Ishikawa (cell line): ENCODE data around the gene FETUB.

Experiments used
- CEBPB ChIP-seq: IDR thresholded peaks from 2 replicates; pipeline ENCODE4 v1.6.1; 2012
- CREB1 ChIP-seq: IDR thresholded peaks from 2 replicates; pipeline ENCODE4 v1.6.1; 2012; ENCODE audit warnings: low read depth
- EGR1 ChIP-seq: IDR thresholded peaks from 2 replicates; pipeline ENCODE4 v1.6.1; 2012
- EP300 ChIP-seq: IDR thresholded peaks from 2 replicates; pipeline ENCODE4 v1.6.1; 2012; ENCODE audit warnings: borderline replicate concordance
- FOXM1 ChIP-seq: IDR thresholded peaks from 2 replicates; pipeline ENCODE4 v1.6.1; 2012; ENCODE audit warnings: low read depth, borderline replicate concordance
- NFIC ChIP-seq: IDR thresholded peaks from 2 replicates; pipeline ENCODE4 v1.6.1; 2012
- RAD21 ChIP-seq: IDR thresholded peaks from 2 replicates; pipeline ENCODE4 v1.6.1; 2012; ENCODE audit warnings: low read depth
- TAF1 ChIP-seq: IDR thresholded peaks from 2 replicates; pipeline ENCODE4 v1.6.1; 2012; ENCODE audit warnings: low read depth, mild to moderate bottlenecking
- TCF12 ChIP-seq: IDR thresholded peaks from 2 replicates; pipeline ENCODE4 v1.6.1; 2012; ENCODE audit warnings: low read depth
- TEAD4 ChIP-seq: IDR thresholded peaks from 2 replicates; pipeline ENCODE4 v1.6.1; 2012
- YY1 ChIP-seq: IDR thresholded peaks from 2 replicates; pipeline ENCODE4 v1.6.1; 2012; ENCODE audit warnings: low read depth
- ZBTB7A ChIP-seq: IDR thresholded peaks from 2 replicates; pipeline ENCODE4 v1.6.1; 2012; ENCODE audit warnings: low read depth
- TF ChIP-seq, protein P1 (sequence below): IDR thresholded peaks from 2 replicates; pipeline ENCODE4 v1.6.1; 2012
- TF ChIP-seq, protein P2 (sequence below): IDR thresholded peaks from 2 replicates; pipeline ENCODE4 v1.6.1; 2012; ENCODE audit warnings: low read depth, mild to moderate bottlenecking
- TF ChIP-seq, protein P3 (sequence below): IDR thresholded peaks from 2 replicates; pipeline ENCODE4 v1.6.1; 2012

FETUB gene

DNA sequence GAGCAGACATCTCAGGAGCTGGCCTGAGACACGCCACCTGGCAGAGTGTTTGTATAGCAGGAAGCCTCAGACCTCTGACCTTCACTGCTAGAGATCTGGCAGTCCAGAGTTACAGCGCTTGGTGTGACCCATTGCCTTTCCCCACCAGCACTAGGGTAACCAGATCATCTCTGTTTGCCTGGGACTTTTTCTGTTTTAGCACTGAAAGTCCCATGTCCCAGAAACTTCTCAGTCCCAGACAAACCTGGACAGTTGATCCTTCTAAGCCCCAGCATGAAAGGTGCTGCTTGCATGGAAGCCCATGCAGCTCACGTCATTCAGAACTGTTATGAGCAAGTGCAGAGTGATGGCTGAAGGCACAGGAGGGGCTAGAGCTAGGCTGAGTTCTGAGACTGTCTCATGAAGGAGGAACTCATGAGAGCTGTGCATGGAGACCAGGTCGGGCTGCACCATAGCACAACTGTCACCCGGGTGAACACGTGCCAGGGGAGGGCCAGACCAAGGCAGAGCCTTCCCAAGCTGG lies 45.5 kb upstream of the FETUB start:
- no peak for TF ChIP-seq RAD21
- TF ChIP-seq, protein P1, sequence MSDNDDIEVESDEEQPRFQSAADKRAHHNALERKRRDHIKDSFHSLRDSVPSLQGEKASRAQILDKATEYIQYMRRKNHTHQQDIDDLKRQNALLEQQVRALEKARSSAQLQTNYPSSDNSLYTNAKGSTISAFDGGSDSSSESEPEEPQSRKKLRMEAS, result no peak
- TF ChIP-seq, protein P2, sequence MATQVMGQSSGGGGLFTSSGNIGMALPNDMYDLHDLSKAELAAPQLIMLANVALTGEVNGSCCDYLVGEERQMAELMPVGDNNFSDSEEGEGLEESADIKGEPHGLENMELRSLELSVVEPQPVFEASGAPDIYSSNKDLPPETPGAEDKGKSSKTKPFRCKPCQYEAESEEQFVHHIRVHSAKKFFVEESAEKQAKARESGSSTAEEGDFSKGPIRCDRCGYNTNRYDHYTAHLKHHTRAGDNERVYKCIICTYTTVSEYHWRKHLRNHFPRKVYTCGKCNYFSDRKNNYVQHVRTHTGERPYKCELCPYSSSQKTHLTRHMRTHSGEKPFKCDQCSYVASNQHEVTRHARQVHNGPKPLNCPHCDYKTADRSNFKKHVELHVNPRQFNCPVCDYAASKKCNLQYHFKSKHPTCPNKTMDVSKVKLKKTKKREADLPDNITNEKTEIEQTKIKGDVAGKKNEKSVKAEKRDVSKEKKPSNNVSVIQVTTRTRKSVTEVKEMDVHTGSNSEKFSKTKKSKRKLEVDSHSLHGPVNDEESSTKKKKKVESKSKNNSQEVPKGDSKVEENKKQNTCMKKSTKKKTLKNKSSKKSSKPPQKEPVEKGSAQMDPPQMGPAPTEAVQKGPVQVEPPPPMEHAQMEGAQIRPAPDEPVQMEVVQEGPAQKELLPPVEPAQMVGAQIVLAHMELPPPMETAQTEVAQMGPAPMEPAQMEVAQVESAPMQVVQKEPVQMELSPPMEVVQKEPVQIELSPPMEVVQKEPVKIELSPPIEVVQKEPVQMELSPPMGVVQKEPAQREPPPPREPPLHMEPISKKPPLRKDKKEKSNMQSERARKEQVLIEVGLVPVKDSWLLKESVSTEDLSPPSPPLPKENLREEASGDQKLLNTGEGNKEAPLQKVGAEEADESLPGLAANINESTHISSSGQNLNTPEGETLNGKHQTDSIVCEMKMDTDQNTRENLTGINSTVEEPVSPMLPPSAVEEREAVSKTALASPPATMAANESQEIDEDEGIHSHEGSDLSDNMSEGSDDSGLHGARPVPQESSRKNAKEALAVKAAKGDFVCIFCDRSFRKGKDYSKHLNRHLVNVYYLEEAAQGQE, result no peak
- TF ChIP-seq TAF1, result no peak
- TF ChIP-seq, protein P3, sequence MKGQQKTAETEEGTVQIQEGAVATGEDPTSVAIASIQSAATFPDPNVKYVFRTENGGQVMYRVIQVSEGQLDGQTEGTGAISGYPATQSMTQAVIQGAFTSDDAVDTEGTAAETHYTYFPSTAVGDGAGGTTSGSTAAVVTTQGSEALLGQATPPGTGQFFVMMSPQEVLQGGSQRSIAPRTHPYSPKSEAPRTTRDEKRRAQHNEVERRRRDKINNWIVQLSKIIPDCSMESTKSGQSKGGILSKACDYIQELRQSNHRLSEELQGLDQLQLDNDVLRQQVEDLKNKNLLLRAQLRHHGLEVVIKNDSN, result no peak
- no peak for TF ChIP-seq CREB1
- no peak for TF ChIP-seq NFIC

DNA sequence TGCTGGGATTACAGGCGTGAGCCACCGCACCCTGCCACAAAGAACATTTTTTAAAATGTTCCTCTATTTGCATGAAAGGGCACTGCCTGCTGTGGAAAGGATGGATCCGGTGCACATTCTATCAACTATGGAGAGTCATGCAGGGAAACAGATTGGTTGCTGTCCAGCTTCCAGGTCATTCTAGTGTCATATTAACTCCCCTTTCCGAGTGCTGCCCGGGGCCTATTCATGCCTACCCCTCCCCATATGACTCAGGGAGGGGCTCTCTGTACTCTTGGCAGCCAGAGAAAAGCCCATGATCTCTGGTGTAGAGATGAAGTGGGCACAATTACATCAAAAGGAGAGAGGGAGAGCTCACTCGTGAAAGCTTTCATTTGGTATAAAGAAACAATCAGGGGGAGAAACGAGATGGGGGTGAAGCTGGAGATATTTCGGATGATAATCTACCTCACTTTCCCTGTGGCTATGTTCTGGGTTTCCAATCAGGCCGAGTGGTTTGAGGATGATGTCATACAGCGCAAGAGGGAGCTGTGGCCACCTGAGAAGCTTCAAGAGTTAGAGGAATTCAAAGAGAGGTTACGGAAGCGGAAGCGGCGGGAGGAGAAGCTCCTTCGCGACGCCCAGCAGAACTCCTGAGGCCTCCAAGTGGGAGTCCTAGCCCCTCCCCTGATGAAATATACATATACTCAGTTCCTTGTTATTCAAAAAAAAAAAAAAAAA lies 43.5 kb upstream of the FETUB start:
- TF ChIP-seq, protein P2, result peak; percentile 41
- no peak for TF ChIP-seq CEBPB
- no peak for TF ChIP-seq CREB1
- no peak for TF ChIP-seq YY1
- no peak for TF ChIP-seq TAF1
- no peak for TF ChIP-seq FOXM1

DNA sequence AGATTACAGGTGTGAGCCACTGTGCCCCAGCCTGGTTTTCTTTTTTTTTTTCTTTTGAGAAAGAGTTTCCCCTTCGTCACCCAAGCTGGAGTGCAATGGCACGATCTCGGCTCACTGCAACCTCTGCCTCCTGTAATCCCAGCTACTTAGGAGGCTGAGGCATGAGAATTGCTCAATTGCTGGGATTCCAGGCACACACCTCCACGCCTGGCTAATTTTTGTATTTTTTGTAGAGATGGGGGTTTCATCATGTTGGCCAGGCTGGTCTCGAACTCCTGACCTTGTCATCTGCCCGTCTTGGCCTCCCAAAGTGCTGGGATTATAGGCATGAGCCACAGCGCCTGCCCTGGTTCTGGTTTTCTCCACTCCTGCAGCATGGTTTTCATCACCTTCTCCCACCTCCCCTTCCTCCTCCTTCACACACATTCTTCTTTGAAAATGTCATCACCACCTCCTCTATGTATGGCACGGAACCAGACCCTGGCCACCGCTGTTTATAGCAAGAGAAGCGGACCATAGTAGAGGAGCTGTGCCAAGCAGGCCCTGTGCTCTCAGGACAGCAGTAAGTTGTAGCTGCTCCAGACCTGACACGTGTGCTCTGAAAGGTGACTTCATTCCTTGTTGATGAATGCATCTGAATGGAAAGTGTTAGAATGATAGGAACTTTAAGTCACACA lies 42.0 kb upstream of the FETUB start:
- TF ChIP-seq FOXM1 (no peak), CEBPB (peak; percentile 80), TCF12 (0 out of 2 replicates have a peak, but pooled peaks have one; percentile 10), RAD21 (no peak), TEAD4 (peak; percentile 75), EP300 (no peak; the same call in 1 of the 2 replicates), NFIC (peak; percentile 31; the same call in 1 of the 2 replicates)
- TF ChIP-seq, protein P1, result peak; percentile 67; the same call in 1 of the 2 replicates
- TF ChIP-seq, protein P2, result no peak
- TF ChIP-seq, protein P3, result peak; percentile 42; the same call in 1 of the 2 replicates

DNA sequence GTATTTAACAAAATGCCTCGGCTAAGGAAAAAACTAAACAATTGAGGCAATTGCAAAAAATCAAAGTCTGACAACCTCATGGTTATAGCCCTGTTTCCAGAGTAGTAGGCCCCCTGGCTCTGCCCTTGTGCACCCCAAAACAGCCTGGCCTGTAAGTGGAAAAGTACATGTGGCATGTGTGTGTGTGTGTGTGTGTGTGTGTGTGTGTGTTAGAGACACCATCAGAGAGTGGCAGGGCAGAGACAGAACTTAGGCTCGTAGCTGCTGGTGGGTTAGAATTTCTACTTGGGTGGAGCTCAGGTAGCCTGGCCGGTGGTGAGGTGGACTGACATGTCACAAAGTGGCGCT lies 41.4 kb upstream of the FETUB start:
- TF ChIP-seq TCF12 (no peak), TAF1 (no peak), CEBPB (no peak), NFIC (no peak), EP300 (no peak), FOXM1 (no peak), RAD21 (no peak), EGR1 (no peak), ZBTB7A (no peak), TEAD4 (no peak), CREB1 (no peak)
- TF ChIP-seq, protein P3, result no peak
- TF ChIP-seq, protein P1, result no peak
